HG03095 (cell line): ENCODE data around the gene EI24.
A peak's percentile ranks its signal among the peaks of the same experiment; 100 is the strongest.

Source experiments
- ATAC-seq: cut with Tn5 transposase; IDR thresholded peaks from one replicate; pipeline ENCODE4 v1.9.1; 2021; ENCODE audit warnings: moderate library complexity; ENCODE audit not compliant: unreplicated experiment

Gene EI24

DNA sequence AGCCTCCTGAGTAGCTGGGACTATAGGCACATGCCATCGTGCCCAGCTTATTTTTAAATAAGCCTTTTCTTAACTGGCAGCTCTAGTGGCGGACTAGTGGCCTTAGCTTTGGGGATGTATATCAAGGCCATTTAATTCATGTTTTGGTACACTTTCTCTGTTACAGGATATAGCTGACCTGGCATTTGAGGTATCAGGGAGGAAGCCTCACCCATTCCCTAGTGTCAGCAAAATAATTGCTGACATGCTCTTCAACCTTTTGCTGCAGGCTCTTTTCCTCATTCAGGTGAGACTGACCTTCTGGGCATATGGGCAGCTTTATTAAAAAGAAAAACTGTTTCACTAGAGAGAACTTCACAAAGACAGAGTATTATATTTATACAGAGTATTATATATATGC, 9.5 kb downstream of the EI24 start:
- no peak for ATAC-seq

GRCh38 chr11:125579811-125580210, 10.5 kb downstream of the EI24 start:
- no peak for ATAC-seq

DNA sequence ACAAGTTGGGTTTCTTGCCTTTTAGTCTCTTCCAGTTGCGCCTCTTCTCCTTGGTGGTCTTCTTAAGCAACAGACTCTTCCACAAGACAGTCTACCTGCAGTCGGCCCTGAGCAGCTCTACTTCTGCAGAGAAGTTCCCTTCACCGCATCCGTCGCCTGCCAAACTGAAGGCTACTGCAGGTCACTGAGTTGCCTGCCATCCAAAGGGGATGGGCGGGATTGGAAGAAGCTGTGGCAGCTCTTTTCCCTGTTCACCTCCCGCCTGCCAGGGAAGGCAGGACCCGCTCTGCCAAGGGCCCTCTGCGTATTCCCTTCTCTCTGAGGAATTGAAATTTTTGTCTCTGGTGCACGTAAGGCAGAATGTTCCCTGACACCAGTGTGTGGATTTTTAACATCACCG, 14.2 kb downstream of the EI24 start:
- no peak for ATAC-seq

- ATAC-seq: no peak
These were observed 16.2 kb downstream of the EI24 start for GRCh38 chr11:125585487-125585886.

- ATAC-seq: no peak
These were observed 17.3 kb downstream of the EI24 start for GRCh38 chr11:125586623-125587022.

- no peak for ATAC-seq
These were observed 18.2 kb downstream of the EI24 start for GRCh38 chr11:125587480-125587879.

DNA sequence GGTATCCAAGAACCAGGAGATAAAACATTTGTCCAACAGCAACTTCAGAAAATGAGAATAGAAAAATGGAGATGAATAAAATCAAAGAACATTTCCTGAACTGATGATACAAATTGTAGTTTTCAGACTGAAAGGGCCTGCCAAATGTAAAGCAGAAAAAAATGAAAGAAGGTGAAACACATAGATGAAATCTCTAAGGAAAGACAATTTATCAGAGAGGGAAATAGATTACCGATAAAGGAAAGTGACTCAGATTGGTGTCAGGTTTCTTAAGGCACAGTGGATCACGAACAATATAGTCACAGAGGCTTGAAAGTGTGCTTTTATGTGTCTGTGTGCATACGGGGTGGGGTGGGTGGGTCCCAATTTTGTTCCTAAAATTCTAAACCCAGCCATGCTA, 19.2 kb downstream of the EI24 start:
- no peak for ATAC-seq

DNA sequence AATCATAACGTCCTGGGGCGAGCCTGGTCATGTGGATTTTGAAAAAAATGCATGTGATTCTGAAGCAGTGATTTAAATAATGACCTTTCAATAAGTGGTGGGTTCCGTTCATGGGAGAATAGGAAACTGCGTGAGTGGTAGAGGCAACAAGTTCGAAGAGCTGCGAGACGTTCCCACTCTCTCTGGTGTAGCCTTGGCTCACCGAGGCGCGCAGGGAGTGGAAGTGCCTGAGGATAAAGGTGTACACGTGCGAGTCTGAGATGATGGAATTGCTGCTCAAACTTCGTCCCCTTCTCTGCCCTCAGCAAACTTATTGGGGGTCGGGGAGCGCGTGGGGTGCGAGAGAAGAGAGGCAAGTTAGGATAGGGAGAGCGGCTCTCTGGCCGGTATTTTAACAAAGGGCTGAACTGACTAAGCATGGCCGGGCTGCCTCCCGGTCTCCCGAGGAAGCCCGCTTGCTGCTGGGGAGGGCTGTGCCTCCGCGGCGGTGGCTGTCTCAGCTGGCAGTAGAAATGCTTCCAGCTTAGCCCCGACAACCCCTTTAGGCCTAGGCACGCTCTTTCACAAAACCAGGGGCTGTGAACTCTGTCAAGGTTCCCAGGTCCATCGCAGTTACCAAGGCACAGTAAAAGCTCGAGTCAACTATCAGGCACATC, 22.5 kb downstream of the EI24 start:
- ATAC-seq: peak; percentile 17

GRCh38 chr11:125592305-125593113, 23.2 kb downstream of the EI24 start, which contains the start of gene STT3A:
STT3A (plus strand) TSS chr11:125592852; CDS start chr11:125595916, 3,064 bp downstream.
- ATAC-seq: peak; percentile 97

DNA sequence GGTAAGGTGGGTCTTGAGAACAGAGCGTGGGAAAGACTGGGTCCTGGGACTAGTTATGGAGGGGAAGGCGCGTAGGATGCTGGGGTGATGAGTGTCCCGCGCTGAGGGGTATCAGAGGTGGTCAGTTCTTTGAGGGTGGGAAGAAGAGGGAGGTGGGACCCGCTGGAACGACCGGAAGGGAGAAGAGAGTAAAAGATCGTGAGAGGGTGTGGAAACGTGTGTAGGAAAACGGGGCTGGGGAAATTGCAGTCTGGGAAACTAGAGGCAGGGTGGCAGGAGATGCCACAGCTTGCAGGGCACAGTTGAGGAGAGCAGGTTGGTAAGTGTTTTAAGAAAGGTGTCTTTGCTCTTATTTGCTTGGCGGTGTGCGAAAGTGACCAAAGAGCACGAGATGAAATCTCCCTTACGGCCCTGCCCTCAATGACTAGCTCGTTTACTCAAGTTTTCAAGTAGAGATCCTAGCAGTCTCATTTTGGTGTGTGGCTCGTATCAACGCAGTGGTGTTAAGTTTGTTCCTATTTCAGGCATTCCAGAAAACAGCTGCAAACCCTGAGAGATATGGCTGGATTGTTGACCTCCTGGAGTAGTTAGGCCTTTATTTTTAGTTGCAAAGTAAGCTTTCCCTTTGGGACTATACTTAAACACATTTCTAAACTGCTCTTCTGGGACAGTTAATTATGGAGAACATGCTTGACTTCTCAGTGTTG, 24.0 kb downstream of the EI24 start:
- ATAC-seq: no peak

GRCh38 chr11:125594958-125595357, 25.7 kb downstream of the EI24 start:
- ATAC-seq: no peak

- no peak for ATAC-seq
These were observed 31.4 kb downstream of the EI24 start for GRCh38 chr11:125600663-125601062.

DNA sequence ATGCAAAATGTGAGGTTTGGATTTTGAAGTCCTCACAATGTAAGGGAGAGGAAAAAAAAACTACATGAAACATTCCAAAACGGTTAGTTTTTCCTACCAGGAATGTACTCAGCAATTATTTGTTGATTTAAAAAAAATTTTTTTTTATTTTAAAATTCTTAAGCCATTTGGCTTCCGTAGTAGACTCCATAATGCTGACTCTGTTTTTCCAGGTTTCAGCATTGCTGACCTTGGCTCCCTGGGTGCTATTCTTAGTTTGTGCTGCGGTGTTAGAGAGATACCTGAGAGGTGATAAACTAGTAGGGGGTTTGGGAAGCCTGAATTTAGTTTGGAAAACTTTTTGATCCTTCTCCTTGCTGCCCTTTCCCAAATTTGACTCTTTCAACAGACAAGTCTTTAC, 33.9 kb downstream of the EI24 start:
- ATAC-seq: no peak

DNA sequence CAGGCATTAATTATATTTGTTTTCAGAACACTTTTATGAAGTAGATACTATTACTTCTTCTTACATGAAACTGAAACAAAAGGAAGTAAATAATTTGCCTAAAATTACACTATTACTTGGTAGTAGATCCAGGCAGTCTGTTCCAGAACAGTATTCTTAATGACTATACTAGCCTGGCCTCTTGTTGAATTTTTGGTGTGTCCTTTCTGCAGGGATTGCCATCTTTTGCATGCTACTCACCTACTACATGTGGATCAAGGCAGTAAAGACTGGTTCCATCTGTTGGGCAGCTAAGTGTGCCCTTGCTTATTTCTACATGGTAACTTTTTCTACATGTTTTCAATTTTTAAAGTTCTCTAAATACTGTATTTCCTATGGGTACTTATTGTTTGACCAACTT, 36.1 kb downstream of the EI24 start:
- ATAC-seq: no peak

DNA sequence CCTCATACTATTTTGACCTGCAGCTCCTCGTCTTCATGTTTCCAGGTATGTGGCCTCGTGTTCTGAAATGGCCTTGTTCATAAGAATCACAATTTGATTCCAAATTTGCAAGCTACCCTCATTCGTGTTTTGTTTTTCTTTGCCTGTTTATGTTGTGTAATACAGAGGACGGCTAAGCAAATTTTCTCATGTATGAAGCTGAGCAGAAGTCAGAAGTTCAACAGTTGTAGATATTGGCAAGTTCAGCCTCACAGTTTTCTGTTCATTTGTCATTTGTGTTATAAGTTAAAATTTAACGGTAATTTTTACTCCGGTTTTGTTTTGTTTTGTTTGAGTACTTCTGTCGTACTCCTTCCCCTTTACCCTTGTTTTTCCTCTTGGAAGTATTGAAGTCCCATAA, 40.3 kb downstream of the EI24 start:
- ATAC-seq: no peak

GRCh38 chr11:125618383-125618782, 49.1 kb downstream of the EI24 start:
- ATAC-seq: no peak

DNA sequence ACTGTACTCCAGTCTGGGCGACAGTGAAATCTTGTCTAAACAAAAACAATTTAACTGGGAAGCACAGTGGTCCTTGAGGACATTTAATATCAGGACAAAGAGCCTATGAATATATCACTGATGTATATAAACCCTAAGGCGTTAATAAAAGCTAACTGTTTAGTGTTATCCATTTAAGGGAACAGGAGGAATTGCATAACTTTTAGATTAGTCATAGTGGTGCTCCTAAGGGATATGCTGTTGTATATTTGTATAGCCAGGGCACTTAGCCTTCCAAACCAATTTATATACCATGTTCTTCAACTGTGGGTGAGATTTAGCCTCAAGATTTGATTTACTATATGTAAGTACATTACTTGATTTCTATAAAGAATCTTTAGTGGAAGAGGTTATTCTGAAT, 52.7 kb downstream of the EI24 start:
- no peak for ATAC-seq

DNA sequence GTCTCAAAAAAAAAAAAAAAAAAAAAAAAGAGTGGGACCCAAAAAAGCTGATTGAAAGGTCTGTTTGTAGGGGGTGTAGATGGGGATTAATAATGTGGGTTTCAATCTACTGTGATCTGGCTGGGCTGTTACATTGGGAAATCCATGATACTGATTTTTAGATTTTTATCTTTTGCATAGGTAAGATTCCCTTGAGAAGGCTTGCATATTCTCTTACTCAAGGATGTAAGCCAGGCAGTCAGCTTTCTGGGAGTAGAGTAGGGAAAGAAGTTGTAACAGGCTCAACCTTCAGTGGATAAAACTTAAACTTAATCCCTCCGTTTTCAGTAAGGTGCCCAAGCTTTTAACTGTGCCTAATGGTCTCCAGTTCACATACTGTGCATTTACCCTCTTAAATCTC, 53.8 kb downstream of the EI24 start:
- ATAC-seq: no peak

GRCh38 chr11:125624756-125625213, 55.5 kb downstream of the EI24 start, which contains the start of gene CHEK1:
CHEK1 (plus strand) TSS chr11:125625163; CDS start chr11:125626769, 1,606 bp downstream.
- ATAC-seq: no peak

GRCh38 chr11:125625225-125625629, 56.0 kb downstream of the EI24 start:
- no peak for ATAC-seq

- peak; percentile 87 for ATAC-seq
These were observed 56.5 kb downstream of the EI24 start for GRCh38 chr11:125625630-125626287.
